DND-41 (cell line): ENCODE results near the gene DEGS1.

ENCODE experiments used
- ATAC-seq: fragments of 200-7000 bp; cut with Tn5 transposase; 3 replicates; pipeline ENCODE4 v1.9.1; 2021; ENCODE audit warnings: low read depth; ENCODE audit not compliant: insufficient read depth
- DNase-seq: peaks from one replicate; pipeline ENCODE4 v3.0.0-alpha.2; 2020
- H2AFZ ChIP-seq: 2 replicates; pipeline ENCODE4 v1.6.0; 2012; ENCODE audit warnings: low read depth, low read length
- H3K27ac ChIP-seq: 2 replicates; pipeline ENCODE4 v1.5.1; 2012; ENCODE audit warnings: low read length, inconsistent platforms
- H3K27me3 ChIP-seq: fragments of 200-600 bp; sonication (generic); 2 replicates; pipeline ENCODE4 v1.6.0; 2012; ENCODE audit warnings: low read length, mild to moderate bottlenecking, inconsistent platforms; ENCODE audit not compliant: insufficient read depth, poor library complexity
- H3K36me3 ChIP-seq: 2 replicates; pipeline ENCODE4 v1.5.1; 2012; ENCODE audit warnings: low read length, inconsistent platforms; ENCODE audit not compliant: insufficient read depth
- H3K4me1 ChIP-seq: 2 replicates; pipeline ENCODE4 v1.5.1; 2012; ENCODE audit warnings: mild to moderate bottlenecking, low read length; ENCODE audit not compliant: insufficient read depth
- H3K4me2 ChIP-seq: 2 replicates; pipeline ENCODE4 v1.6.0; 2012; ENCODE audit warnings: mild to moderate bottlenecking, moderate library complexity, low read length, inconsistent platforms; ENCODE audit not compliant: insufficient read depth
- H3K4me3 ChIP-seq, 2 experiments: fragments of 200-600 bp in 1 of 2; shearing (Covaris generic) in 1 of 2; 2 replicates each; pipeline ENCODE4 v1.5.1; 2012 to 2016; ENCODE audit warnings: inconsistent platforms in 2 of 2, low read length in 2 of 2, mild to moderate bottlenecking in 2 of 2, low read depth in 1 of 2, moderate library complexity in 1 of 2
- H3K79me2 ChIP-seq: 2 replicates; pipeline ENCODE4 v1.6.0; 2012; ENCODE audit warnings: low read length, inconsistent platforms; ENCODE audit not compliant: insufficient read depth
- H3K9ac ChIP-seq: 2 replicates; pipeline ENCODE4 v1.6.0; 2012; ENCODE audit warnings: low read depth, mild to moderate bottlenecking, inconsistent platforms, low read length, moderate library complexity
- H3K9me3 ChIP-seq: 2 replicates; pipeline ENCODE4 v1.5.1; 2012; ENCODE audit warnings: low read length, moderate library complexity, mild to moderate bottlenecking, inconsistent platforms; ENCODE audit not compliant: insufficient read depth, severe bottlenecking
- H4K20me1 ChIP-seq: 2 replicates; pipeline ENCODE4 v1.6.0; 2012; ENCODE audit warnings: low read length; ENCODE audit not compliant: insufficient read depth
- EZH2 ChIP-seq: IDR thresholded peaks from 3 replicates; pipeline ENCODE4 v1.6.1; 2012; ENCODE audit warnings: borderline replicate concordance, low read depth, mild to moderate bottlenecking, moderate library complexity, low read length, inconsistent platforms; ENCODE audit not compliant: severe bottlenecking
- TF ChIP-seq, protein P1 (sequence below): IDR thresholded peaks from 2 replicates; pipeline ENCODE4 v1.5.1; 2012; ENCODE audit warnings: borderline replicate concordance, low read length, moderate library complexity, mild to moderate bottlenecking; ENCODE audit not compliant: poor library complexity, severe bottlenecking; ENCODE audit errors: extremely low read depth

Gene DEGS1

GRCh38 chr1:224193319-224193966, 10.4 kb downstream of the DEGS1 start:
- no peak overlapping the region for H3K27ac ChIP-seq
- no peak for DNase-seq

DNA sequence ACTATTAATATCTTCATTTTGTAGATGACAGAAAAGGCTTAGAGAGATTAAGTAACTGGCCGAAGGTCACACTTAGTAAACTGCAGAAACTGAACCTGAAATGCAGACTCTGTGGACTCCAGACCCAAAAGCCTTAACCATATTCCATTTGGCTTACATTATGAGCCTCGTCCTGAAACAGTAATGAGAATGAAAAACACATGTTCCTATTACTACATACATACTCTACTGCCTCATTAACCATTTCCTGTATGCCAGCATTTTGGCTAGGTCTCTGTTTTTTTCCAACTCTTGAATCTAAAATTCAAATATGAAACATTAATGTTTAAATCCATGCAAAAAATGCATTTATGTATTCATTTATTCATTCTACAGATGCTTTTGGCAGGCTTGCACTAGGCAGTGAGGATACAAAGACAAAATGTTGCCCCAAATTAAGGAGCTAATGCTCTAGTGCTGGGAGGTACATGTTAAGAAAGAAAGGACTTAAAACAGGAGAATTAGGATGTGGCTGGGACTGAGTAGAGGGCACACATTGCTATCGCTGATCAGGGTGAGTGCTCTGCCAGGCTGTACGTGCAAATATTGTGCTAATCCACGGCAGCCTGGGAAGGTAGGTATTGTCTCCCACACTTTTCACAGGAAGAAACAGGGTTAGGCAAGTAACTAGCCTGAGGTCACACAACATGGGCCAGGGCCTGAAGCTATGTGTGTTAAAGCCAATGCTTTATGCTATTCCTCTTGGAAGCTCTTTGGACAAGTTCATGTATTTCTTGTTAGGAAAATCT, 14.0 kb downstream of the DEGS1 start:
- Histone ChIP-seq H3K9me3 (no peaks in the 10 kb centered on the region), H3K4me2 (no peak overlapping the region), H4K20me1 (no peaks in the 10 kb centered on the region), H3K27ac (no peak overlapping the region), H2AFZ (no peak overlapping the region), H3K9ac (no peak overlapping the region), H3K79me2 (no peaks in the 10 kb centered on the region), H3K4me3 (no peak overlapping the region), H3K27me3 (no peaks in the 10 kb centered on the region), H3K36me3 (peaks cover 18% of the 10 kb centered on the region), H3K4me1 (no peaks in the 10 kb centered on the region)
- TF ChIP-seq, protein P1, sequence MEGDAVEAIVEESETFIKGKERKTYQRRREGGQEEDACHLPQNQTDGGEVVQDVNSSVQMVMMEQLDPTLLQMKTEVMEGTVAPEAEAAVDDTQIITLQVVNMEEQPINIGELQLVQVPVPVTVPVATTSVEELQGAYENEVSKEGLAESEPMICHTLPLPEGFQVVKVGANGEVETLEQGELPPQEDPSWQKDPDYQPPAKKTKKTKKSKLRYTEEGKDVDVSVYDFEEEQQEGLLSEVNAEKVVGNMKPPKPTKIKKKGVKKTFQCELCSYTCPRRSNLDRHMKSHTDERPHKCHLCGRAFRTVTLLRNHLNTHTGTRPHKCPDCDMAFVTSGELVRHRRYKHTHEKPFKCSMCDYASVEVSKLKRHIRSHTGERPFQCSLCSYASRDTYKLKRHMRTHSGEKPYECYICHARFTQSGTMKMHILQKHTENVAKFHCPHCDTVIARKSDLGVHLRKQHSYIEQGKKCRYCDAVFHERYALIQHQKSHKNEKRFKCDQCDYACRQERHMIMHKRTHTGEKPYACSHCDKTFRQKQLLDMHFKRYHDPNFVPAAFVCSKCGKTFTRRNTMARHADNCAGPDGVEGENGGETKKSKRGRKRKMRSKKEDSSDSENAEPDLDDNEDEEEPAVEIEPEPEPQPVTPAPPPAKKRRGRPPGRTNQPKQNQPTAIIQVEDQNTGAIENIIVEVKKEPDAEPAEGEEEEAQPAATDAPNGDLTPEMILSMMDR: no peak
- TF ChIP-seq EZH2: no peak
- DNase-seq (no peak), ATAC-seq (no peak; the same call in 1 of the 3 replicates)

More at GRCh38 chr1:224193319-224193966, 10.4 kb downstream of the DEGS1 start:
- no peaks in the 10 kb centered on the region for H3K27me3 ChIP-seq
- no peak overlapping the region for H2AFZ ChIP-seq
- no peak overlapping the region for H3K4me3 ChIP-seq
- H3K79me2 ChIP-seq: peaks cover 23% of the 10 kb centered on the region
- TF ChIP-seq, protein P1: no peak
- TF ChIP-seq EZH2: no peak
- H4K20me1 ChIP-seq: peaks cover 5% of the 10 kb centered on the region; the same call in 1 of the 2 replicates
- H3K9ac ChIP-seq: no peak overlapping the region
- no peaks in the 10 kb centered on the region for H3K9me3 ChIP-seq
- H3K4me1 ChIP-seq: no peaks in the 10 kb centered on the region
- peaks cover 34% of the 10 kb centered on the region for H3K36me3 ChIP-seq
- no peak overlapping the region for H3K4me2 ChIP-seq
- ATAC-seq: no peak

GRCh38 chr1:224198572-224198971, 15.5 kb downstream of the DEGS1 start:
- Histone ChIP-seq H3K36me3 (peaks cover 5% of the 10 kb centered on the region; the same call in 1 of the 2 replicates), H3K27ac (no peak overlapping the region), H3K4me3 (no peak overlapping the region), H3K9me3 (no peaks in the 10 kb centered on the region), H3K4me1 (peaks cover 6% of the 10 kb centered on the region), H3K79me2 (no peaks in the 10 kb centered on the region), H4K20me1 (no peaks in the 10 kb centered on the region), H3K27me3 (no peaks in the 10 kb centered on the region), H3K4me2 (no peak overlapping the region), H2AFZ (no peak overlapping the region), H3K9ac (no peak overlapping the region)
- ATAC-seq: no peak
- TF ChIP-seq, protein P1: no peak
- no peak for TF ChIP-seq EZH2
- no peak for DNase-seq
